GM12864 (cell line): ENCODE data around the gene DNAAF8.

Experiments used
- DNase-seq: peaks from one replicate; pipeline ENCODE4 v3.0.0-alpha.2; 2011; ENCODE audit warnings: low read depth
- H3K4me3 ChIP-seq: 2 replicates; pipeline ENCODE4 v1.5.1; 2011; ENCODE audit warnings: mild to moderate bottlenecking, low read depth, low read length, control low read depth
- CTCF ChIP-seq: IDR thresholded peaks from 2 replicates; pipeline ENCODE4 v1.5.1; 2011; ENCODE audit warnings: low read depth, mild to moderate bottlenecking, moderate library complexity, low read length, control low read depth, inconsistent platforms; ENCODE audit errors: missing control alignments

Gene DNAAF8

GRCh38 chr16:4692460-4693295 is 41.7 kb upstream of the DNAAF8 start:
- no peak for TF ChIP-seq CTCF
- peak overlapping the region; percentile 56 for H3K4me3 ChIP-seq
- DNase-seq: no peak

- peak within 1 kb of the TSS; percentile 97 for H3K4me3 ChIP-seq
- DNase-seq: peak; percentile 75
- no peak for TF ChIP-seq CTCF
These were observed 40.9 kb upstream of the DNAAF8 start, which contains the start of gene NUDT16L1 for GRCh38 chr16:4693296-4693955. NUDT16L1 (plus strand) TSS chr16:4693562; CDS start chr16:4693727, 165 bp downstream.

GRCh38 chr16:4693956-4694641 is 40.2 kb upstream of the DNAAF8 start:
- DNase-seq: no peak
- no peak for TF ChIP-seq CTCF
- H3K4me3 ChIP-seq: peak overlapping the region; percentile 97

- no peak for DNase-seq
- TF ChIP-seq CTCF: no peak
- peak overlapping the region; percentile 97 for H3K4me3 ChIP-seq
These were observed 39.5 kb upstream of the DNAAF8 start for GRCh38 chr16:4694642-4695451.

GRCh38 chr16:4695473-4696171 is 38.7 kb upstream of the DNAAF8 start:
- no peak overlapping the region for H3K4me3 ChIP-seq
- DNase-seq: no peak
- no peak for TF ChIP-seq CTCF

- DNase-seq: no peak
- H3K4me3 ChIP-seq: no peak overlapping the region
- no peak for TF ChIP-seq CTCF
These were observed 38.0 kb upstream of the DNAAF8 start for GRCh38 chr16:4696172-4696904.
